GM12864 (cell line): ENCODE measurements around the gene C3.

ENCODE experiments used
- DNase-seq: peaks from one replicate; pipeline ENCODE4 v3.0.0-alpha.2; 2011; ENCODE audit warnings: low read depth
- H3K4me3 ChIP-seq: 2 replicates; pipeline ENCODE4 v1.5.1; 2011; ENCODE audit warnings: mild to moderate bottlenecking, low read depth, low read length, control low read depth
- TF ChIP-seq, protein P1 (sequence below): IDR thresholded peaks from 2 replicates; pipeline ENCODE4 v1.5.1; 2011; ENCODE audit warnings: low read depth, mild to moderate bottlenecking, moderate library complexity, low read length, control low read depth, inconsistent platforms; ENCODE audit errors: missing control alignments

C3 gene

DNA sequence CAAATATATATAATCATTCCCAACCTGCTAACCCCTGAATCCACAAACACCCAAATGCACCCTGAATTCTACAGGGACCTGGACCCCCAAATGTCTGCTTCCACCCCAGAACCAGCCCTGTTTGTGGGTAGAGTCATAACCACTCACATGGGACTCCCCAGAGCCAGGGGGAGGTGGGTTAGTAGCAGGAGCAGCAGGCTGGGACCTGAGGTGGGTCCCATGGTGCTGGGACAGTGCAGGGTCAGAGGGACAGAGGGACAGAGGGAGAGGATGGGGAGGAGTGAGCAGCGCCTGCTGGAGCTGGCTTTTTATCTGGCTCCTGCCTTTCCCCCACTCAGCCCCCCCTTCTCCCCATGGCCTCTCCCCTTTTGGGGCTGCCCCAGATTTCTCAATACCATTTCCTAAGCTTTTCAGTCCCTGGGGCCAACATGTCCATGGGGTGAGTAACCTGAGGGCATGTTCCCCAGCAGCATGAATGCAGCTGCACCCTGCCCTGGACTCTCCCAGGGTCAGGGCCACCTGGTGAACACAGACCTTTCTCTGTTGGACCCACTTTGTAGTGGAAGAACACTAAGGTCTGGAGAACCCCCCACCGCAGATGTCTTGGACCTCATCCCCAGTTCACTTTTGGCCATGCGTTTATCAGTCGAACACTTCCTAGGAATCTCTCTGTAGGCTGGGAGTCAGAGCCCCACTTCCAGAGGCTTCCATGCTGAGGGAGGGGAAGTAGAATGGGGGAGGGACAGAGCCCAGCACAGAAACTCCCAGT lies at the start of gene C3:
C3 (minus strand) TSS at position 282 of the 769 bp plus-strand sequence; CDS start at position 221, 61 bp downstream.
- DNase-seq, result no peak
- H3K4me3 ChIP-seq, result no peak within 1 kb of the TSS
- TF ChIP-seq, protein P1, sequence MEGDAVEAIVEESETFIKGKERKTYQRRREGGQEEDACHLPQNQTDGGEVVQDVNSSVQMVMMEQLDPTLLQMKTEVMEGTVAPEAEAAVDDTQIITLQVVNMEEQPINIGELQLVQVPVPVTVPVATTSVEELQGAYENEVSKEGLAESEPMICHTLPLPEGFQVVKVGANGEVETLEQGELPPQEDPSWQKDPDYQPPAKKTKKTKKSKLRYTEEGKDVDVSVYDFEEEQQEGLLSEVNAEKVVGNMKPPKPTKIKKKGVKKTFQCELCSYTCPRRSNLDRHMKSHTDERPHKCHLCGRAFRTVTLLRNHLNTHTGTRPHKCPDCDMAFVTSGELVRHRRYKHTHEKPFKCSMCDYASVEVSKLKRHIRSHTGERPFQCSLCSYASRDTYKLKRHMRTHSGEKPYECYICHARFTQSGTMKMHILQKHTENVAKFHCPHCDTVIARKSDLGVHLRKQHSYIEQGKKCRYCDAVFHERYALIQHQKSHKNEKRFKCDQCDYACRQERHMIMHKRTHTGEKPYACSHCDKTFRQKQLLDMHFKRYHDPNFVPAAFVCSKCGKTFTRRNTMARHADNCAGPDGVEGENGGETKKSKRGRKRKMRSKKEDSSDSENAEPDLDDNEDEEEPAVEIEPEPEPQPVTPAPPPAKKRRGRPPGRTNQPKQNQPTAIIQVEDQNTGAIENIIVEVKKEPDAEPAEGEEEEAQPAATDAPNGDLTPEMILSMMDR, result no peak

DNA sequence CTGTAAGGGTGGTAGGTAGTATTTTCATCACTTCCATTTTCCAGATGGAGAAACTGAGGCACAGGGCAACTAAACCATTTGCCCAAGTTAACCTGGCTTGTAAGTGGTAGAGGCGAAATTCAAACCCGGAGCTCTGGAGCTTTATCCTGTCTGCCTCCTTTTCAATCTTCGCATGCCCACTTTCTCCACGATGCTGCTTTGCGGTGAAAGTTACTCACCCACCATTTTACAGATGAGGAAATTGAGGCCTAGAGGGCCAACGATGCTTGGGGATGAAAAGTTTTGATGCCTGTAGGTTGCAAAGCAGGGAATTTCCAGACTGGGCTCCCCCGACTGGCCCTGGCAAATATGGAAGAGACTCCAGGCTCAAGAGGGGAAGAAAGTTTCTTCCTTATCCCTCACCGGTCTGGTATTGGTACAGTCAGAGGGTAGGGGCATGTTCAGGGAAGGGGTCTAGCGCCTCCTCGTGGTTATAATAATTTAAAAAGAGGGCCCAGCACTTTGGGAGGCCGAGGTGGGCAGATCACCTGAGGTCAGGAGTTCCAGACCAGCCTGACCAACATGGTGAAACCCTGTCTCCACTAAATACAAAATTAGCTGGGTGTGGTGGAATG lies 48.7 kb upstream of the C3 start:
- TF ChIP-seq, protein P1, result peak; percentile 50
- no peak for DNase-seq
- H3K4me3 ChIP-seq, result no peak overlapping the region

DNA sequence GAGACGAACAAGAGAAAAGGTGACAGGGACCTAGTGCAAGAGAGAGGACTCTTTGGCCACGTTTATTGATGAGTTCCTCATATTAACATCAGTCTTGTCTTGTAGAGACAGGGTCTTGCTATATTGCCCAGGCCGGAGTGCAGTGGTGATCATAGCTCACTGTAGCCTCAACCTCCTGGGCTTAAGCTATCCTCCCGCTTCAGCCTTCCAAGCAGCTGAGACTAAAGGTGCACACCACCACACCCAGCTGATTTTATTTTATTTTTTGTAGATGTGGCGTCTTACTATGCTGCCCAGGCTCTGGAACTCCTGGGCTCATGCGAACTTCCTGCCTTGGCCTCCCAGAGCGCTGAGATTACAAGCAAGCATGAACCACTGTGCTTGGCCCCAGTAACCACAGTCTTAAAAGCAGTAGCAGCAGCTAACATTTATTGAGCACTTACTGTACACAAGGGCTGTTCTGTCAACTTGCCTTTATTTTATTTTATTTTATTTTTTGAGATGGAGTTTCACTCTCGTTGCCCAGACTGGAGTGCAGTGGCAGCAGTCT lies 47.9 kb upstream of the C3 start:
- peak overlapping the region; percentile 63 for H3K4me3 ChIP-seq
- TF ChIP-seq, protein P1, result no peak
- DNase-seq, result no peak

DNA sequence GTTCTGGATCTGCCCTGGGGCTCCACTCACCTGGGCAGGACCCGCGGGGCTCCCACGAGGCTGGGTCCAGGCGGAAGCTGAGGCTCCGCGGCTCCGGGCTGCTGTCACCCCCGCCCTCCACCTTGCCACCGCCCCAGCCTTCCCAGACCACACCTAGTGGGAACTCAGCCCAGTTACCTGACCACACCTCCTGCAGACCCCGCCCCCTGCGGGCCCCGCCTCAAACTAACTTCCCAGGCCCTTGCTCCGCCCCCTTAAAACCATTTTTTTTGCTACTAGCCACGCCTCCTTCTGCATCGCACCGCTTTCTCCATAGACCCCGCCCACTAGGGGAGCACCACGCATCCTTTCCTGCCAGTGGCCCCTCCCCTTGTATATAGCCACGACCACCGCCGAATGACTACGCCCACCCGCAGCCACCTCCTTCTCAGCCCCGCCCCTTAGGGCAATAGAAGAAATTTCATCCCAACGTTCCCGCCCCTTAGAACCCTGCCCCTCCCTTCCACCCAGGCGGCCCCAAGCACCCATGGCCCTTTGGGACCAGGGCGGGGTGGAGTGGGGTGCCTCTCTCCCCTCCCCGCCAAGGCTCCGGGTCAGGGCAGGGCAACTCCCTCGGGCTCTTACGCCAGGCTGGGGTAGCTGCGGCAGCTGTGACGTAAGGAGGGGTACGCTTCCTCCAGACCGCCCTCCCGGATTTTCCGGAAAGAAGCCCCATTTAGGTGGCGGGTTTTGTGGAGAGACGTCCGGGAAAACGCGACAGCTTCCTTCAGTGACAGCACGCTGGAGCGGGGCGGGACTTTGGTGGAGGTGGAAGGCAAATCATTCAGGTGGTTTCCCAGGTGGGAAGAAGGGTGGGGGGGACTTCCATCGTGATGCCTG lies 47.1 kb upstream of the C3 start, which contains the start of gene SH2D3A:
SH2D3A (minus strand) TSS at position 79 of the 879 bp plus-strand sequence. CDS start 3,687 bp downstream, outside the sequence.
- H3K4me3 ChIP-seq, result peak within 1 kb of the TSS; percentile 63
- peak; percentile 90 for DNase-seq
- TF ChIP-seq, protein P1, result no peak

DNA sequence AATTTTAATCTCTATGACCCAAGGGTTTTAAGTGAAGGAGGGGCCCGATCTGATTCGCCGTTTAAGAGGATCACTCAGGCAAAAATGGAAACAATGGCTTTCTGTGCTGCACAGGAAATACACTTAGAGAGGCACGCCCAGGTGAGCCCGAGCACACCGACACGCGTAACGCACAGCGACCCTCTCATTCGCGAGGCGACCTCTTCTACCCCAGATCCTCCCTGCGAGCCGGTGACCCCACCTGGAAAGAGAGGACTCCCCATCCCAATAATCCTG lies 46.6 kb upstream of the C3 start:
- H3K4me3 ChIP-seq, result peak overlapping the region; percentile 63
- TF ChIP-seq, protein P1, result no peak
- DNase-seq, result no peak

DNA sequence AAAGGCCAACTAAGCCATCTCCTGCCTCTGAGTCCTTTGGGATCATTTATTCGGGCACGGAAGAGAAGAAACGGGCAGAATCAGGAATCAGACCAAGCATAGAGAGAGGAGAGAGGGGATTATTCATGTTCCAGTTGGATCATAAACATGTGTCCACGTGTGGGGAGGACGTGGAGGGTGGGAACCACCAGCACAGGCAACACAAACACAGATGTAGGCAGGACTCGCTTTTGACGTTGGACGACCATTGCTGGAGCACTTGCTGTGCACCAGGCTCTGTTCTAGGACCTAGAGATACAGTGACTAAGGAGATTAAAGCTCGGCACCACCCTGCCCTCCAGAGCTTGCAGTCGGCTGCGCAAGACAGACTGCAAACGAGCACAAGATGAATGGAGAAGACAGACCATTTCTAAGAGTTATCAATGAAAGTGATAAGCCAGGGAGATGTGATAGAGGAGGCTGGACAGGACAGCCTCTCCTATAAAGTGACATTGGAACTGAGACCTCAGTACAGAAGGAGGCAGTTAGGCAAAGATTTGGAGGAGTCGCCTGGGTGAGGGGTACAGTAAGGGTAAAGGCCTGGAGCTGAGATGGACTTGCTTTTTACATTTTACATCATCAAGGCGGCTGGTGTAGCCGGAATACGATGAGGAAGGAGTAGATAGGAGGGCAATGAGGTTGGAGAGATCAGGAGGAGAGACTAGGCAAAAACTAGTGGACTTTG lies 46.1 kb upstream of the C3 start:
- TF ChIP-seq, protein P1, result no peak
- H3K4me3 ChIP-seq, result peak overlapping the region; percentile 63
- no peak for DNase-seq
